ENCODE measurements around the gene SH3RF1.

DNA sequence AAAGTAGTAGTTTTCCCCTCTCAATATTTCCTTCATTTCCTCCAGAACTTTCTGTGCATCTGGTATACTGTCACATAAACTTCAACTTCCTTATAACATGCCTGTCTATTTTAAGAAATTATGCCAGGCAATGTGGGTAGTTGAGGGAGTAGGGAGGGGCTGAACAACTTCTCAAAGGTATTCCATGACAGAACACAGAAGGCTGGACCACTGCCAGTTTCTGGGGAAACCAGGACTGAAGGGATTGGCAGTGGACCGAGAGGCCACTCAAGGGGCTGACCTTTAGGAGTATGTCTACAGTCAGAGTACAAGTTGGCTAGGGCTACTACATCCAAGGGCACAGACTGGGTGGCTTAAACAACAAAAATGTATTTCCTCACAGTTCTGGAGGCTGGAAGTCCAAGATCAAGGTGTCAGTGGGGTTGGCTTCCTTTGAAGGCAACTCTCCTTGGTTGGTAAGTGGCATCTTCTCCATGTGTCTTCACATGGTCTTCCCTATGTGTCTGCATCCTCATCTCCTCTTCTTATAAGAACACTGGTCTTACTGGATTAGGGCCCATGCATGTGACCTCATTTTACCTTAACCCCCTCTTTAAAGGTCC lies 6.9 kb downstream of the SH3RF1 start:
- TF ChIP-seq CTCF (IDR thresholded peaks at IDR 0.05) (no peak), POLR2A (IDR thresholded peaks at IDR 0.05) (no peak)

All from sigmoid colon (tissue), 3 donors.